ENCODE measurements around the gene MYORG. TPM values are rescaled to one million over a fixed set of nuclear protein-coding genes. Genes with fewer than 3 reads are reported as not detected.
A peak's percentile ranks its signal among the peaks of the same experiment; 100 is the strongest.

Gene MYORG
- total and polyA plus RNA-seq, 8 donors, result 0.76 to 31.3 (median 14.4) TPM

GRCh38 chr9:34378376-34379060 is 1.8 kb upstream of the MYORG start:
- DNase-seq, result no peak
- TF ChIP-seq POLR2AphosphoS5 (IDR thresholded peaks at IDR 0.05) (no peak), CTCF (IDR thresholded peaks at IDR 0.05) (no peak), EP300 (IDR thresholded peaks at IDR 0.05) (no peak), POLR2A (IDR thresholded peaks at IDR 0.05) (no peak)
- 82 to 100% (median 93%) methylated on average over 3 of the region's 3 CpGs for WGBS, 5 donors
- intact Hi-C loops (cut with DNase I; ENCODE audit: low total_unique reads), result loop anchor here (10.0 kb wide), 1 partner anchor 194 kb away; no protein-coding TSS in a partner anchor
- H3K27ac ChIP-seq, result peak overlapping the region in 1 of 5 donors; percentile 93
- no peaks in the 10 kb centered on the region for H3K9me3 ChIP-seq
- H3K4me3 ChIP-seq, result no peak overlapping the region
- no peaks in the 10 kb centered on the region for H3K27me3 ChIP-seq
- H3K4me1 ChIP-seq, result peaks cover 48 to 72% (median 62%) of the 10 kb centered on the region in 4 donors
- H3K36me3 ChIP-seq, result no peaks in the 10 kb centered on the region

GRCh38 chr9:34377404-34377746 is 677 bp upstream of the MYORG start:
- peak overlapping the region; percentile 73 to 83 (median 80) for H3K4me3 ChIP-seq
- peaks cover 48 to 73% (median 63%) of the 10 kb centered on the region in 4 donors for H3K4me1 ChIP-seq
- H3K9me3 ChIP-seq, result no peaks in the 10 kb centered on the region
- TF ChIP-seq EP300 (IDR thresholded peaks at IDR 0.05), result no peak
- no peak for TF ChIP-seq POLR2A (IDR thresholded peaks at IDR 0.05)
- no peak for TF ChIP-seq POLR2AphosphoS5 (IDR thresholded peaks at IDR 0.05)
- TF ChIP-seq CTCF (IDR thresholded peaks at IDR 0.05), result no peak
- WGBS, 5 donors, result 3 to 9% (median 4%) methylated on average over 11 to 21 of the region's 21 CpGs
- peak in 1 of 2 donors; percentile 84 for DNase-seq
- intact Hi-C loops (cut with DNase I; ENCODE audit: low total_unique reads), result loop anchor here (10.0 kb wide), 1 partner anchor 193 kb away; no protein-coding TSS in a partner anchor
- no peaks in the 10 kb centered on the region for H3K27me3 ChIP-seq
- peaks cover 0 to 8% (median 3%) of the 10 kb centered on the region in 4 donors for H3K36me3 ChIP-seq
- H3K27ac ChIP-seq, result peak overlapping the region; percentile 85 to 93 (median 90)

GRCh38 chr9:34375901-34376595 is 650 bp downstream of the MYORG start:
- H3K9me3 ChIP-seq, result no peaks in the 10 kb centered on the region
- WGBS, 5 donors, result 3 to 56% (median 6%) methylated on average over 1 to 22 of the region's 22 CpGs
- peaks cover 0 to 11% (median 0%) of the 10 kb centered on the region in 3 donors for H3K27me3 ChIP-seq
- TF ChIP-seq EP300 (IDR thresholded peaks at IDR 0.05) (no peak), POLR2A (IDR thresholded peaks at IDR 0.05) (no peak), CTCF (IDR thresholded peaks at IDR 0.05) (peak in 2 of 7 experiments; percentile 21 to 32), POLR2AphosphoS5 (IDR thresholded peaks at IDR 0.05) (peak in 1 of 3 donors; percentile 12)
- intact Hi-C loops (cut with DNase I; ENCODE audit: low total_unique reads), result loop anchor here (10.0 kb wide), 1 partner anchor 191 kb away; no protein-coding TSS in a partner anchor
- peaks cover 42 to 75% (median 58%) of the 10 kb centered on the region in 4 donors for H3K4me1 ChIP-seq
- peak overlapping the region; percentile 73 to 83 (median 80) for H3K4me3 ChIP-seq
- peak overlapping the region; percentile 85 to 93 (median 90) for H3K27ac ChIP-seq
- peak; percentile 68 to 76 for DNase-seq
- H3K36me3 ChIP-seq, result peaks cover 13 to 21% (median 16%) of the 10 kb centered on the region in 4 donors

- H3K4me3 ChIP-seq, result peak overlapping the region in 3 of 4 donors; percentile 73 to 81 (median 79)
- peak in 2 of 3 donors; percentile 79 to 83 for TF ChIP-seq POLR2AphosphoS5 (IDR thresholded peaks at IDR 0.05)
- peak in 1 of 7 experiments; percentile 10 for TF ChIP-seq CTCF (IDR thresholded peaks at IDR 0.05)
- TF ChIP-seq POLR2A (IDR thresholded peaks at IDR 0.05), result peak in 1 of 4 donors; percentile 11
- TF ChIP-seq EP300 (IDR thresholded peaks at IDR 0.05), result no peak
Measured at GRCh38 chr9:34374905-34375552, 1.7 kb downstream of the MYORG start.

More at GRCh38 chr9:34374905-34375552, 1.7 kb downstream of the MYORG start:
- Histone ChIP-seq H3K4me1 (peaks cover 32 to 76% (median 59%) of the 10 kb centered on the region in 4 donors), H3K27me3 (peaks cover 0 to 11% (median 0%) of the 10 kb centered on the region in 3 donors), H3K9me3 (no peaks in the 10 kb centered on the region), H3K36me3 (peaks cover 22 to 32% (median 27%) of the 10 kb centered on the region in 4 donors), H3K27ac (peak overlapping the region; percentile 85 to 93 (median 90))
- DNase-seq, result peak; percentile 73 to 83
- intact Hi-C loops (cut with DNase I; ENCODE audit: low total_unique reads), result loop anchor here (5.0 to 10.0 kb wide), 2 partner anchors 38 to 190 kb away; no protein-coding TSS in a partner anchor
- WGBS, 5 donors, result 18 to 41% (median 32%) methylated on average over 5 of the region's 5 CpGs

All from stomach (tissue), 9 donors.